GM04503 (cell line): Measurements from ENCODE around the gene IGSF9.

Experiments used
- DNase-seq: peaks from one replicate; pipeline ENCODE4 v3.0.0-alpha.2; 2012; ENCODE audit warnings: low read depth

IGSF9 gene

GRCh38 chr1:159945483-159946241 is at the start of gene IGSF9:
Gene IGSF9 (minus strand): TSS chr1:159945613. CDS start chr1:159943454, 2,159 bp downstream.
- no peak for DNase-seq

- DNase-seq: no peak
Observed at GRCh38 chr1:159994896-159995295, 49.5 kb upstream of the IGSF9 start.

- no peak for DNase-seq
Observed at GRCh38 chr1:159993911-159994310, 48.5 kb upstream of the IGSF9 start.

GRCh38 chr1:159992161-159992560 is 46.7 kb upstream of the IGSF9 start:
- DNase-seq: no peak

GRCh38 chr1:159991513-159991912 is 46.1 kb upstream of the IGSF9 start:
- DNase-seq: no peak

GRCh38 chr1:159990005-159990404 is 44.6 kb upstream of the IGSF9 start:
- no peak for DNase-seq

- no peak for DNase-seq
Observed at GRCh38 chr1:159989581-159989980, 44.2 kb upstream of the IGSF9 start.

- DNase-seq: no peak
Observed at GRCh38 chr1:159988006-159988405, 42.6 kb upstream of the IGSF9 start.

- no peak for DNase-seq
Observed at GRCh38 chr1:159987186-159987585, 41.8 kb upstream of the IGSF9 start.

GRCh38 chr1:159986531-159986930 is 41.1 kb upstream of the IGSF9 start:
- no peak for DNase-seq

- no peak for DNase-seq
Observed at GRCh38 chr1:159986093-159986492, 40.7 kb upstream of the IGSF9 start.

- no peak for DNase-seq
Observed at GRCh38 chr1:159985473-159985872, 40.1 kb upstream of the IGSF9 start.

GRCh38 chr1:159983681-159984080 is 38.3 kb upstream of the IGSF9 start:
- DNase-seq: no peak

- no peak for DNase-seq
Observed at GRCh38 chr1:159982280-159982679, 36.9 kb upstream of the IGSF9 start.

- no peak for DNase-seq
Observed at GRCh38 chr1:159981351-159982055, 36.1 kb upstream of the IGSF9 start.

- no peak for DNase-seq
Observed at GRCh38 chr1:159980786-159981185, 35.4 kb upstream of the IGSF9 start.

- no peak for DNase-seq
Observed at GRCh38 chr1:159980076-159980475, 34.7 kb upstream of the IGSF9 start.

GRCh38 chr1:159979257-159979656 is 33.8 kb upstream of the IGSF9 start:
- DNase-seq: no peak

GRCh38 chr1:159978107-159978398 is 32.6 kb upstream of the IGSF9 start:
- DNase-seq: no peak

- no peak for DNase-seq
Observed at GRCh38 chr1:159977364-159978106, 32.1 kb upstream of the IGSF9 start.

GRCh38 chr1:159974350-159974965 is 29.0 kb upstream of the IGSF9 start:
- no peak for DNase-seq

- DNase-seq: no peak
Observed at GRCh38 chr1:159973350-159973940, 28.0 kb upstream of the IGSF9 start.
